ENCODE data around the gene BTC.
"Not testable (repeated sequence)": the region's sequence is repeated elsewhere in the genome, so short reads cannot be mapped to it uniquely, and the experiment has no call there.

The BTC gene, protein sequence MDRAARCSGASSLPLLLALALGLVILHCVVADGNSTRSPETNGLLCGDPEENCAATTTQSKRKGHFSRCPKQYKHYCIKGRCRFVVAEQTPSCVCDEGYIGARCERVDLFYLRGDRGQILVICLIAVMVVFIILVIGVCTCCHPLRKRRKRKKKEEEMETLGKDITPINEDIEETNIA

DNA sequence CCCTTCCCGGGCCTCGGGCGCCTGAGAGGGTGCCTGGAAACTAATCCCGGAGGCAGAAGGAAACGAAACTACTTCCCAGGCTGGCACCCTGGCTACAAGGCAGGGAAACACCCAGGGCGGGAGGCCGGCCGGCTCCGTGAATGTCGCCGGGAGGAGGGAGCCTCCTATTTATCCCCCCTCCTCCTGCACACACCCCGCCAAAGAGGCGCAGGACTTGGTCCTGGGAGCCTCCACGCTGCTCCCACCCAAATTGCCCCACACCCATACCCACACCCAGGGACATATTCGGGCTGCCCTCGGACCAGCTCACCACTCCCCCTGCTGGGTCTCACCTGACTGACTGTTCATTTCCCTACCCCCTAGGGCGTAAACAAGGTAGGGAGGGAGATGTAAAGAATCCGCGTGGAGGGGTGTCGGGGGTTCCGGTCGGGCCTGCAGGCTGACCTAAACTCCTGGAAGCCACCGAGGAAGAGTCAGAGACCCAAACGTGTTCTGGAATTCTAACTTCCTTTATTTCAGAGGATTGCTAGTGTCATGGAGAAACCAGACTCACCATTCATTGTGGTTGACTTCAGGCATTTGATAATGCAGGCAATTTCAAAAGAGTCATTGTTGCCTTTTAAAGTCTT, at the start of gene BTC:
Gene BTC (minus strand): TSS at position 142 of the 629 bp plus-strand sequence. CDS start 198 bp downstream, outside the sequence.
- no peak for DNase-seq

DNA sequence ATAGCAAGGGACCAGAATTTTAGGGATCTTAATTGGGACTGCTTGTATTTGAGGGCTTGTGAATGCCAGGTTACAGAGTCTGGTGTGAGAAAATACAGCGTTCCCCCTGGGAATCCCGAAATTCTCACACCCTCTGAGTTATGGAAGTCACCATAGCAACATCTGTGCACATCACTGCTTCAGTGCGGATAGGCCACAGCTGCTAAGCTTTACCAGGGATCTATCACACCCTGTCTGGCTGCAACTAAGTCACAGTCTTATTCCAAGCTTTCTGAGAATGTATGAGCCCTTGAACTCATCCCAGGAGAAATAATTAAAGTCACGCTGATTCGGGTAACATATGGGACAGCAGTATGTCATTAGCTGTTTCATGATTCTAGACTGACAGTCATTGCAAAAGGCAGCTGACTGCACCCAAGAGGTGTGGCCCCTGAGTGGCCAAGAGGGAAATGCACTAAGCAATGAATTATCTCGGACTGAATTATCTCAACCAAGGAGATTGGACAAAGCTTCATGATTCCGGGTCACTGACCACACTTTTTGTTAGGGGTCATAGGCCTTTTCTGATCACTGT, 46.7 kb upstream of the BTC start:
- no peak for DNase-seq

DNA sequence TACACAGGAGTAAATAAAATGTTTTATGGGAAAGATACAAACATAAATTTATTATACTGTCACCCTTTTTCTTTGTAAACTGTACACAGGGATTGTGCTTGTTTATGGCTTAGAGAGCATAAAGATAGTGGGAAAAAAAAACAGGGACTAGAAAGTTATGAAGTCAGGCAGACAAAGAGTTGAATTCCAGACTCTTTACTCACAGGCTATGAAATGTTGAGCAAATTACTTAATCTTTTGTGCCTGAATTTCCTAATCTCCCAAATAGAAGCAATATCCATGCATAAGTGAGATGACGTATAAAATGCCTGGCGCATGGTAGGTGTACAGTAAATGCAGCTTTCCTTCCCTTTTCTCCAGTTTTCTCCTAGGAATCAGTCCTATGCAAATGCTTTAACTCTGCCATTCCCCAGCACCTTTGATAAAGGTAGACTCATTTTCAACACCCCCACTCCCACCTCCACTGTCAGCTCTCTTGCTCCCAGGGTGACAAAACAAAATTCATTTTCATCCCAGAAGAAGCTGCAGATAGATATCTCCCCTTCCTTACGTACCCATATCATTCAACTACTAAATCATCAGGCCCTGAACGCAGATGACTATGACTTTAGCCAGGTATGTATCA, 44.5 kb upstream of the BTC start:
- DNase-seq, result no peak

DNA sequence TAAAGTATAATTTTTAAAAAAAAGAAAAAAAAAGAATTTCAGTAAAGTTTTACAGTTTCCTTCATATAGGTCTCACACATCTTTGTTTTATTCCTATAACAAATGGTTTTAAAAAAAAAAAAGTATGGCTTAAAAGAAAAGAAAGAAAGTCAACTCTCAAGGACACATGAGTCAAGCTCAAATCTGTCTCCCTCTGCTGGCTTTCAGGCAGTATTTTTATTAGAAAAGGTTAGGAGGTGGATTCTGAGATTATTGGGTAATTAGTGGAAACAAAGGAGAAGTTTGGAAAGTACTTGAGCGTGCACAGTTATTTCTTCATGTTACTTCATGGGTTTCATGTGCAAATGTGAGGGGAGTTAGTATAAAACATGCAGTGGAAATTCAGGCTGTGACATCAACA, 36.6 kb upstream of the BTC start:
- no peak for DNase-seq

DNA sequence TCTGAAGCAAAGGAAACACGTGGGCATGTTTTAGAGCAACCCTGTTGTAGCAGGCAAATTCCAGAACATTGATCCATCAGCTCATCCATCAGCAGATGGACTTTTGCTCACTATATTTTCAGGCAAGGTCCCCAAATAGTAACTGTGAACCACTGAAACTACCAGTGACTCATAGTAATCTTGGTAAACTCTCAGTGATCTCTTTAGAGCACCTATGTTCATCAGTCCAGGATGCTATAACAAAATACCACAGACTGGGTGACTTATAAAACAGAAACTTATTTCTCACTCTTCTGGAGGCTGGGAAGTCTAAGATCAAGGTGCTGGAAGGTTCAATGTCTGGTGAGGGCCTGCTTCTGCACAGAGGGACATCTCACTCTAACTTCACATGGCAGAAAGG, 28.9 kb upstream of the BTC start:
- DNase-seq, result no peak

DNA sequence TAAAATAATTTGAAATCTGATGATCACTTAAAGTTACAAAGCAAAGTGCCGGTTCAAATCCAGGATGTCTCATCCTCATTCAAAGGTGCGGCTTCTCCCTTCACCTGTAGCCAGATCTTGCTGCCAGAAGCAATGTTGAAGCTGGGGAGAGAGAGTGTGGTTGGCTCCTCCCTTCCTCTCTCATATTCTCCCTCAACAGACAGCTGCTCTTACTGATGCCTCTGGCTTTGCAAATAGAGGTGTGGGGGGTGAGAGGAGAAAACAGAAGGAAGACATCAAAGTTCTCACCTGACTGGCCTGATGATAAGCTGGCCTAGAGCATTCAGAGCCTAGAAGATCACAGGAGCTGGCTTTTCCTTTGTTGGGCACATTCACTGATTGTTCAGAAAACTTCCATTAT, 28.3 kb upstream of the BTC start:
- no peak for DNase-seq

DNA sequence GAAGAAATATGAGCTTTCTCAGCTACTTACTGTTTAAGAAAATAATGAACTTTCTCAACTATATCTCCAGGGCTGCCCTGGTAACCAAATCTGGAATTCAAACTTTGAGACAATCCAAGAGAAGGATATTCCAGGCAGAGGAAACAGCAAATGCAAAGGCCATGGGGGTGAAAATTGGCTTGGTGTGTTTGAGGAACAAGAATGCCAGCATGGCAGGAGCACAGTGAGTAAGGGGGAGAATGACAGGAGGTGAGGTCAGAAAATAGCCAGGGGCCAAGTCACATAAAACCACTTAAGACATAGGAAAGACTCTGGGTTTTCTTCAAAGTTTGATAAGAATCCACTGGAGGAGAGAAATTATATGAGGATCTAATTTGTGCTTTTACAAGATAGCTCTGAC, 27.2 kb upstream of the BTC start:
- no peak for DNase-seq

DNA sequence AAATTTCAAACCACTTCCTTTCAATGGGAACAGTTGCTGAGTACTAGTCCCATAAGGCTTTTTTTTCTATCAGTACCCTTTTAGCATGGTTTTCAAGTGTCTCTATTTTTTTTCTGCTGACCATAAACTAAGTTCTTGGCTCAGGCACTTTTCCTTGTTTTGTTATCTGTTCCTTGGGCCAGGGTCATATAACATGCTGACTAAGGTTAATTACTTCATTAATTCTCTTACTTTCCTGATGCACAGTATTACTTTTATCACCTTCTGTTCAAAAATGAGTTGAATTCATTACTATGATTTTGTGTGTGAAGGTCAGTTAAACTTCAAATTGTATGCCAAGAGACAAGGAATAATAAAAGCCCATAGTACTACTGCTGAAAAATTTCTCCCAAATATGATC, 19.7 kb upstream of the BTC start:
- DNase-seq, result no peak

DNA sequence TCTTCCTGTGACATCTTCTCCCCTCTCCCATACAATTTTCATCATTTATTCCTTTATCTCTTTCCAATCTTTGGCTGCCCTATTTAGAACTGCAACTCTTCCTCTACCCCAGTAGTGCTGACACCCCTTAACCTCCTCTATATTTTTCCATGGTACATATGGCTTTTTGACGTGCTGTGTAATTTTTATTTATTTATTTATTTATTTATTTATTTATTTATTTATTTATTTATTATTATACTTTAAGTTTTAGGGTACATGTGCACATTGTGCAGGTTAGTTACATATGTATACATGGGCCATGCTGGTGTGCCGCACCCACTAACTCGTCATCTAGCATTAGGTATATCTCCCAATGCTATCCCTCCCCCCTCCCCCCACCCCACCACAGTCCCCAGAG, 17.7 kb upstream of the BTC start:
- not testable (repeated sequence) for DNase-seq

DNA sequence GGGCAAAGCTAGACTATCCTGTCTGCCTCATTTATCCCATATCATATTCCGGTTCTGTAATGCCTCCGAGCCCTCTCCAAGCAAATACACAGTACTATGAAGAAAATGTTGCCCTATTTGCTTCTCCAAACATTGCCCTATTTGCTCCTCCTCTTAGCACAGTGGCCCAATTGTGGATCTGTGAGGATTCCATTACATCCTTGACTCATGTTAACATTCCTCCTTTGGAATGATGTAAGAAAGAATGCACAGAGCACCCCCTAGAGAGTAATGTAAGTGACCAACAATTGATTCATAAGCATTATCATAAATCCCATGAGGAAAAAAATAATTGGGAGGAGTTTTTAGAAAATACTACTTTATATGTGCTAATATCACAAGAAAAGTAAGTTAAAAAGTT, 11.3 kb upstream of the BTC start:
- no peak for DNase-seq

DNA sequence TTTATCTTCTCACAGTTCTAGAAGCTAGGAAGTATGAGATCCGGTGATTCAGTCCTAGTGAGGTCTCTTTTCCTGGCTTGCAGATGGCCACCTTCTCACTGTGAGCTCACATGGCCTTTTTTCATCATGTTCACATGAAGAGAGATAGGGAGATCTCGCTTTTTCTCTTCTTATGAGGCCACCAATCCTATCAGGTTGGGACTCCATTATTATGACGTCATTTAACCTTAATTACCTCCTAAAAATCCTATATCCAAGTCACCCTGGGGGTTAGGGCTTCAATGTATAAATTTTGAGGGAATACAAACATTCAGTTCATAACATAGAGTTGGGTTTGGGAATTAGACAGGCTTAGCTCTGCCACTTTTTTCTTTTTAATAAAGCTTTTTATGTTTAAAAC, 6.0 kb upstream of the BTC start:
- no peak for DNase-seq

DNA sequence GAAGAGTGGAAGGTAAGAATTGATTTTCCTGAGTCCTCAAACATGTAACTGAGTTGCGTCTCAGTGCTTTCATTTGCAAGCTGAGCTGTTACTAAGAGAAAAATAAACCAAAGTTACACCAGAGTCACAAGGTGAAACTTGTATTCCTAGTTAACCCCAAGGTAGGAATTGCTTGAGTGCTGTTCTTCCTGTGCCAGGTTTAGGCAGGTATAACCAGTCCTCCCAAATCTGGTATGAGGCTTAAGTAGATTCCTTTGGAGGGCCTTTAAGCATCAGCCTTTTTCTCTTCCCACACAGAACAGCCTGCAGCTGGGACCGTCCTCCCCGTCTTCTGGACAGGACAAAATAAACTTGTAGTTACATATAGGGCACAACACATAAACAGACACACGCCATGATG, 2.3 kb upstream of the BTC start:
- no peak for DNase-seq

DNA sequence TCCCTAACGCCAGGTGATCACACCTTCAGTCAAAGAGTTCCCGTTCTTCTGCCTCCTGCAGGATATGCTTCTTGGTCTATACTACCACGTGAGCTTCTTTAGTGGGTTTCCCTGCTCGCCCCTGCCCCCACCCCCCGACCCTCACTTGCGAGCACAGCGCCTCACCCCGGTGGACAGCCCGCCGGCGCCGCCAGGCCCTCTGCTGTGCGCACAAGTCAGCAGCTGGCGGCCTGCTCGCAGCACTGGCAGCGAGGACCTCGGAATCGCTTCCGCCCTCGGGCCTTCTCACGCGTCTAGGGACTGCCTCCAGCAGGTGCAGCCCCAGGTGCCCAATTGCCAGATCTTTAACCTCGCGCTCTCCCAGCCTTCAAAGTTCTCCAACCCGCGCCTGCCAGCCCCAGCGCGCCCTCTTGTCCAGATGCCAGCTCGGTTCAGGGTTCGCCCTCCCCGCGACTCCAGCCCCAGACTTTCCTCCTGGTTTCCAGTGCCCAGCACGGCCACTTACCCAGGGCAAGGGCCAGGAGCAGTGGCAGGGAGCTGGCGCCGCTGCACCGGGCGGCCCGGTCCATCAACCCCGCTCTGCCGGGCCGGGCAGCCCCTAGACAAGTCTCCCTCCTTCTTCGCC, 454 bp downstream of the BTC start:
- no peak for DNase-seq

DNA sequence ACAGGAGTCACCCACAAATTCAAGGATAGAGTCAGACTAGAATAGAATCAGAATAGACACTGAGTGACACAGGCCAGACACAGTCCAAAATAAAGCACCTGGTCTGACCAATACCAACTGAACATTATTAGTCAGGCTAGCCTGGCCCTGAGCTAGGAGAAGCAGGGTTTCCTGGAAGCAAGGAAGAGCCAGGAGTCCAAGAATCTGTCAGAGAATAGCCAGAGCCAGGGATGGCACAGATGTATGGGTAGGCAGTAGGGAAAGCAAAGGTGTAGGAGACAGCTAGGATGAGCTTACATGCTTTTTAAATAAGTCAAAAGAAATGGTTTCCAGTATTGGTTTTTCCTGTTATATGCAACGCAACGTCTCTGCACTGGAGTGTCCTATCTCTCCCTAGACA, 3.7 kb downstream of the BTC start:
- DNase-seq, result no peak

DNA sequence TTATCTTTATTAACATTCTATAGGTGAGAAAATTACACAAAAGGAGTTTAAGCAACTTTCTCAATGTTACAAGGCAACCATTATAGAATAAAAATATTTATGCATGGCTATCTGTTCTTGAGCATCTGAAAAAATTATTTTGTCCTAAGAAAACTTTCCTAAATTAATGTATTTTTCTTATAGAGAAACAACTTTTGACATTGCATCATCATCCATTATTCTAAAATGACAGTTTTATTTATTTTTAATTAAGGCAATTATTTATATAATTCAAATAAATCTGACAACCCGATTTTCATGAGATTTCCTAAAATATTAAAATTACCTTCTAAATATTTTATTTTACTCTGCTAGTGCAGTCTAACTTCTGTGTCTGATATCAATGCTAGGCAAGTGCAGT, 4.8 kb downstream of the BTC start:
- no peak for DNase-seq

DNA sequence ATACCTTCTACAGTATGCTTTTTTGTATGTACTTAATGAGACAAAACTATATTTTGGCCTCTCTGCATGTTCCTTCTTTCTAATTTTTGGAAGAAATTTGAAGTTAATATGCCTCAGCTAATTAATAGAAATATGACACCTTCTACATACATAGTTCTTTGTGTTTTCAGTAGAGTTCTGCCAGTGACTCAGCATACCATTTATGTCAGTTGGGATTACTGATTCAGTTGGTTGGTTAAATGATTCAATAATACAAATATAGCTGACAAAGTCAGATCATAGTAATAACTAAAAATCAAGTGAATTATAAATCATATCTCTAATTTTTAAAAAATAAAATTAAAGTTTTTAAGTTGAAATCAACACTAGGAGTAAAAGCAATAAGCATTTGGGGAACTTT, 16.8 kb downstream of the BTC start:
- no peak for DNase-seq

DNA sequence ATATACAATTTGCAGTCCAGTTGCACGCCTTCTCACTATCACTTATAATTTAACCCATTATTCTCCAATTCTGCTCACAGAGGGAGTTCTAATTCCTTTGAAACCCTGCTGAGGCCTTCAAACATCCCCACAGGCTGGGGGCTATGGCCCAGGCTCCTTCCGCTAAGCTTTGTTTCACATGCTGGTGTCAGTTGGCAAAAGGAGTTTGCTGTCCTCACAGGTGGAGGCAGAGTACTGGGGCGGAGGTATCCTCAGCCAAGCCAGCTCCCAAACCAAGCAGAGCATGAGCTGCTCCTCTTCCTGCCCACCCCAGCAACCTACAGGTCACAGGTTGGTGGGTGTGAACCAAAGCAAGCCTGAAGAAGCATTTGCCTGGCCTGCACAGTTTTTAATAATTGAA, 21.5 kb downstream of the BTC start:
- no peak for DNase-seq

DNA sequence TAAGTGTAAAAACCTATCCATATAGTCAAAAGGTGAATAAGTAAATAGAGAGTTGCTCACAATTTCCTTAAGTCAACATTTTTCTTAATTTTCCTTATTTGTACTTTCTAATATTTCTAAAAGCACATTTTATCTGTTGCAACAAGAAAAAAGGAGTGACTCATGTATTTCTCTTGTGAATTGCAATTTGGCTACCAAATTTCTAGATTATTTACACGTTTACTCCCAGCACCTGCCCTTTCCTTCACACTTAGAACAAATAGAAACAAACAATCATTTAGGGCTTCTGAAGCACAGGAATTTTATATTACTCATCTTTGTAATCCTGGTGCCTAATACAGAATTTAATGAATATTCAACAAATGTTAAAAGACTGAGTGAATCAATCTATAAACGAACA, 22.2 kb downstream of the BTC start:
- DNase-seq, result no peak

DNA sequence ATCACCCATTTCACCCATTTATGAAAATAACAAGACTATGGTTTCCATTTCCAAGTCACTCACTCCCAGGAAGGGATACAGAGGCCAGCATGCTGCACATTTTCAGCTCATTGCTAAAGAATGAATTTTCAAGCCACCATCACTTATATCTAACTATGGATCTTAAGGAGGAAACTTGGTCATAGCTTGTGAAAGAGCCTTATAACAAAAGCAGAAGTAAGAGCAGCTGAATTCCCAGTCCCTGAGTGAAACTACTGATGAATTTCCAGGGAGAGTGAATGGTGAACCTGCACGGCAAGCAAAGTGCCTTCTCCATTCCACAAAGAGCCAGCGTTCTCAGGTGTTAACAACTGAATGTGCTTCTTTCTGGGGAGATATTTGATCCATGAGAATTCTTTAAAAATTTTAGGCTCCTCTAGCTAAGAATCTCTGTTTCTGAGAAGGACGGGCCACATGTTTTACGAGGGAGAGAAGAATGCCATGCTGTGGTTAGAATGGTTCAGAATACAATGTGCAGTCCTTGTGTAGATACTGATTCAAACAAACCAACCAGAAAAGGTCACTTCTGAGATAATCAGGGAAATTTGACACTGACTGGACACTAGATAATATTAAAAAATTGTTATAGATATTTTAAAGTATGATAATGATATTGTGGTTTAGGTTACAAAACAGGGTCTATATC, 24.0 kb downstream of the BTC start:
- DNase-seq, result no peak

DNA sequence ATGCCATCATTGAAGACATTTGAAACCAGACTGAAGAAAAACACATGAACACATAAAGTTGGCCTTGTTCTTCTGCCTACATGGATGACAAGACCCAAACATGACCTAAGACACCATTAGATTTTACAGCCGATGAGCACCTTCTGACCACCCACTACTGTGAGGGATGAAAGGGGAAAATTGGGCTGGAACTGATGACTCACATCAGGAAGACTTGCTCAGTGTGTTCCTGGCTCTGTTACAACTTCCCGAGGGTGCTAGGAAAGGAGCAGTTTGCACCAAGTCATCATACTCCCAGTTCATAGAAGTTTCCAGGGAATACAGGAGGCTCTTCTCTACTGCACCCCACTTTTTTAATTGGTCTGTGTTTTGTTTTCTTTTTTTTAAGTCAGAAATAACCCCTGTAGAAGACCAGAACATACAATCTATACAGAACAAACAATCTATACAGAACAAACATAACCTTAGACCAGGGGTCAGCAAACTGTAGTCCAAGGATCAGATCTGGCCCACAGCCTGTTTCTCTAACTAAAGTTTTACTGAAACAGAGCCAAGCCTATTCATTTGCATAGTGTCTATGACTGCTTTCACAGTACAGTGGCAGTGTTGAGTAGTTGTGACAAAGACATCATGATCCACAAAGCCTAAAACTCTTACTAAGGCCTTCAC, 25.3 kb downstream of the BTC start:
- DNase-seq, result no peak

DNA sequence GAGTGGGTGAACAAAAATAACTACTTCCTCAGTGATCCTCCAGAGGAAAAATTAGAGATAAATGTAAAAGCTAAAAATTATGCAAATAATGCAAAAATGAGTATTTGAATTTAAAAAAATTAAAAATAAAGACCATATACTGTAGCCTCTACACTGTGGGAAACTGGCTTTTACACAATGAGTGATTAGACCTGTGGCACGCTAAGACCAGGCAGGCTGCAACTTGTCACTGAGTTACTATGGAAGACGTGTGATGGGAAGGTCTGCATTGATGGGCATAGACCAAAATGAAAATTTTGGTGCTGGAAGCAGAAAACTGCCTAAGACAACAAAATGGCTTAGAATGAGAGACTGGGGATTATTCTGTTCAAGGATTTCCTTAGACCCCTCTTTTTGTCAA, 30.2 kb downstream of the BTC start:
- DNase-seq, result no peak

DNA sequence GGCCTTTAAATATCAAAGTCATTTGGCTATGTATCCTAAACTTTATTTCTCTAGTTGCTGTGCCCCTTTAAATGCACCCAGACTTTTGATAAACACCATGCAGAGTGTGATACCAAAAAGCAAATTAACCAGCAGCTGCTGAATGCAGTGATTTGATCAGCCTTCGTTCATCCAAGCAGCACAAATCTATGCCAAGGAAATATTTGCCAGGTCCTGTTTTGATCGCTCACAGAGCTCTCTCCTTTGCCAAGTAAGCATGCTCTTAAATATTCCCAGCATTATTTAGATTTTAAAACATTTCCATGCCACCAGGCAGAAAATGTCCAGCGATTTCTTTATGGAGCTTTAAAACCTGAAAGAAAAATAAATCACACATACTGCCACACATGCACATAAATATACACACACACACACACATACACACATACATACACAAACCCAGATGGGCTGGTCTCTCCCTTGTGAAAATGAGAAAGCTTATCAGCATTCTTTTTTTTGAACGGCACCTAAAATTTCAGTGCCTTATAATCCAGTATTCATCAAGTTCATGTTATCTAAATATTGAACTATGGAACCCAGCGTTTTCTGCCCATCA, 35.7 kb downstream of the BTC start:
- DNase-seq, result no peak

Data from activated effector memory CD4-positive, alpha-beta T cell treated with anti-CD3 and anti-CD28 coated beads, Interleukin-2, amount 50 U/mL, for 16 hours (primary cell).